ENCODE data around the gene PIK3IP1.
"Not testable (repeated sequence)": the region's sequence is repeated elsewhere in the genome, so short reads cannot be mapped to it uniquely, and the experiment has no call there.

The PIK3IP1 gene, protein sequence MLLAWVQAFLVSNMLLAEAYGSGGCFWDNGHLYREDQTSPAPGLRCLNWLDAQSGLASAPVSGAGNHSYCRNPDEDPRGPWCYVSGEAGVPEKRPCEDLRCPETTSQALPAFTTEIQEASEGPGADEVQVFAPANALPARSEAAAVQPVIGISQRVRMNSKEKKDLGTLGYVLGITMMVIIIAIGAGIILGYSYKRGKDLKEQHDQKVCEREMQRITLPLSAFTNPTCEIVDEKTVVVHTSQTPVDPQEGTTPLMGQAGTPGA

DNA sequence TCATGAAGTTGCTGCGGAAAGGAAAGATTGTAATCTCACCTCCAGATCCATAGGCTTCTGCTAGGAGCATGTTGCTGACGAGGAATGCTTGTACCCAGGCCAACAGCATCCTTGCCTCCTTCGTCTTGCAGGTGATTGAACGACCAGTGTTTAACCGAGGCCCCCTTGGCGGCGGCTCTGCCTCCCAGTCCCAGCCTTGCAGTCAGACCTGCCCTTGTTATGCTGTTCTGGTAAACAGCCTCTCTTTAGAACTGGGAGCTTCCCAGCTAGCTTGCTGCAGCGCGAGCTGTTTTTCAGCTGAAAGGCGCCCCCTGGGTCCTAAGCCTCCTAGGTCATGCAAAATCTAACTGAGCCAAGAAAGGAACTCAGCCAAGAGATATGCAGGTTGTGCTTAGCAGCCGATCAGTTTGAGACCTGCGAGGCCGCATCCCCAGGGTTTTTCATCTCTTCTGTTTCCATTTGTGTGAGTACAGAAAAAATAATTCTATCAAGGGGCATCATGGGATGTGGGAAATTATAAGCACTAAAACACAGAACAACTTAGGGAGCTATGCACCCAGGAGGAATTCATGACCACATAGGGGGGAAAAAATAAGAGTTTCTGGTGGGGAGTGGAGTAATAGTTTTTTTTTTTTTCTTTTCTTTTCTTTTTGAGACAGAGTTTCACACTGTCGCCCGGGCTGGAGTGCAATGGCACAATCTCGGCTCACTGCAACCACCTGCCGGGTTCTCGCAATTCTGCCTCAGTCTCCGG lies at the start of gene PIK3IP1:
TSS of gene PIK3IP1 (minus strand) at position 253 of the 754 bp plus-strand sequence. CDS start at position 109, 144 bp downstream.
- peak; percentile 57 for DNase-seq

DNA sequence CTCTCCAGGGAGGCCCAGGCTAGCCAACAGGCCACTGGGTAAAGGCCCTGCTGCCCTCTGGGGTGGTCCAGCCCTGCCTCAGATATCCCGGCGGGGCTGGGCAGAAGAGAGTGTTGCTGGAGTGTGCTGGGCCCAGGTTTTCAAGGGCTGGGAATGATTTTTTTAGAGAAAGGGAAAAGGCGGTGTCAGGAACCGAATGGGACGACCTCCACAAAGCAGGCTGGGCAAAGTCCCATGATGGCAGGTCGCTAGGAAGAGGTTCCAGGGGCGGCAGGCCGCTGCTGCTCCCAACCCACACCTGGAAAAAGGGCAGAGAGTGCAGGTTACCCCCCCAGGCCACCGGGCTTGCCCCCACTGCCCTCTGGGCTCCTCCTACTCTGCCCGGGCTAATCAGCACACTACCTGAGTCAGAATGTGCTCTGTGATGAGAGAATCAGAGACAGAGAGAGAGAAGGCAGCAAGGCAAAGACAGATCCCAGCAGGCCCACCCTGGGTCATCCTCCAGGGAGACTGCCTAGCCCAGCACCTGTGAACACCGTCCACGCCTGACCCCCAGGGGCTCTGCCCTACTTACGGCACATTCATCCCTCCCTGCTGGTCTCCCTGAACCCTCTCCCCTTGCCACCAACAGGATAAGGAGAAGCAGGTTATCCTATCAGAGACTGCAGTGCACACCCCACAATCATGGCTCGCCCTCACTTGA lies 49.2 kb upstream of the PIK3IP1 start:
- no peak for DNase-seq

DNA sequence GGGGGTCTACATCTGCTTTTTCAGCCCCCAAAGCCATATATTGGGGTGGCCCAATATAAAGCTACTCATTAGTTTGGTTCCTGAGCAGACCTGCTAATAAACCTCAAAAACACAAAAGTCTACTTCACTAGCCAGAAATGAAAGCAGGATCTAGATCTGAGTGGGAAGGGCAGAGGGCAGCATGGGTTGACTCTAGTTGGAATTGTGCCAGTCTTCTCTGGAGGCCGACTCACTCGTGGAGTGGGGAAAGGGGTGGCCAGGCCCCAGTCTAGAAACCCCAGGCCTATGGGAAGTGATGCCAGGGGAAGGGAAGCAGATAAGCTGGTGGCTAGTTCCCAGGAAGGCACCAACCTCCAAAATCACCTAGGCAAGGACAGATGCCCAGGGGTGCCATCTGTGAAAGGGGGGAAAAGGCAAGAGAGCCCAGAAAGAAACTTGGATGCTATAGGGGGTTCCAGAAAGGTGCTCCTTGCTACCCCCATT lies 48.5 kb upstream of the PIK3IP1 start:
- DNase-seq: no peak

DNA sequence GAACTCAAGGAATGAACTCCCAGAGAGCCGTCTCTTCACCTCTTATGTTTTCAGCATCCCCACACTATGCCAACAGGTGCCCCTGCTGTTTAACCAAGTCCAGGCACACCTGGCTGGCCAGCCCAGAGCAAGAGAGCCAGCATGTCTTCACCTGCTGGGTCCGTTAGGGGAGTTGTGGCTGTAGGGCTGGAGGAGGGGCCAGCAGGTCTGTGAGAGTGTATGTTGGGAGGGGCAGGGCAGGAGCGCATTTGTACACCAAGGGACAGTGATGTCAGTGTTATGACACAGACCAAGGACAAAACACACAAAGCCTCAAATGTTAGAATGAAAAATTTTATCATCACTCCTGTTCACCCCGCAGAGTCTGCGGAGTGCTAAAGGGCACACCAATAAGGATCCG lies 48.1 kb upstream of the PIK3IP1 start:
- DNase-seq: no peak

DNA sequence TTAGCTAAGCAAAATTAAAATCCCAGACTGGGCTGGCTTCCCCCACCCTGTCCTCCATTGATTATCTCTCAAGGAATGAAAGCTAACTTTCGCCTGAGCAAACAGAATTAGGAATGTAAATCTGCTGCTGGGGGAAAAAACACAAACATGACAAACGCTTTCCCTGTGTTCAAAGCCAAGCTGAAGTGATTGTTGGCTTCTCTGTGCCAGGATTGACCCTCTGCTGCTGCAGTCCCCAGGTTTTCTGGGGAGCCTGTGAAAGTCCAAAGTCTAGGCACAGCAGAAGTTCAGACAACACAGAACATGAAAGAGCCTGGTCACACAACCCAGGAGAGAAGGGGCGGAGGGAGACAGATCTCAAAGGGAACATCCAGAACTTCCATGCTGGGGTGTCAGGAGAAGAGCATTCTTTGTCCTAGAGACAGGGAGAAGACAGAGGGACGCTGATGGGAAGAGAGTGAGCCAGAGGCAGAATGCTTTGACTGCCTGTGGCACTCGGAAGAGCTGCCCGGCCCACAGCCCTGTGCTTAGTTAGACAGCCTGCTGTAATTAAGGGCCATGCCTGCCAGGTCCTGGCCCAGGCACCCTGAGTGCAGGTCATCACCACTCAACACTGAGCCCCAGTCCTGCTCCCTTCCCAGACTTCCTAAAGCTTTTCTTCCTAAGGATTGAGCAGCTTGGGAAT lies 47.0 kb upstream of the PIK3IP1 start:
- DNase-seq: no peak

DNA sequence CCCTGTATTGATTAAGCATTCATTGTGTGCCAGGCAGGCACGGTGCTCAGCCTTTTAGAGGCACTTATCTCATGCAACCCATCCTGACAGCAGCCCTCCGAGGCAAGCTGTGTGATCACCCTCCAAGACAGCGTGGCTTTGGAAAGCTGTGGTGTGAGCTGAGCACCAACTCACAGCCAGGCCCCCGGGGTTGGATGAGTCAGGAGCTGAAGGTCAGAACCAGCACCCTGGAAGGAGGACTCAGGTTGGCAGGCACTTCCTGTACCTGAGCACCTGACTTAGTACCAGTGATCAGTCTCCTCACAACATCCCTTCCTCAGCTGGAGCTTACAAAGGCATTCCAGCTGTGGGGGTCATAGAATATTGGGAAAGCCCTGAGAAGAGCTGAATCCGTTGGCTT lies 44.9 kb upstream of the PIK3IP1 start:
- DNase-seq: no peak

DNA sequence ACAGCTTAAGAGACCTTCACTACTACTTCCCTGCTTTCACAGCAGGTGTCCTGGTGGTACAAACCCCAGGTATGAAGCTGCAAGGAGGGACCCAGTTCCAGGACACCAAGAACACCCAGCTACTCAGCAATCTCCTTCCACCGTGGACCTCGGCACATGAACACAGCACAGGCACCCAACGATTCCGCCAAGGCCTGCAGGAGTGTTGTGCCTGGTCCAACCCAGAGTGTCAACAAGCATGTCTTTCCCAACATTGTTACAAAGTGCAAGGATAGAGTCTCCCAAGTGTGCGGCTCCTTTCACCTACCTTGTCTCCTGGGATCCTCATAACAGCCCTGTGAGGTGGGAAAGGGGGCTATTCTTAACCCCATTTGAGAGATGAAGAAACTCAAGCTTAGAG lies 42.0 kb upstream of the PIK3IP1 start:
- DNase-seq: no peak

DNA sequence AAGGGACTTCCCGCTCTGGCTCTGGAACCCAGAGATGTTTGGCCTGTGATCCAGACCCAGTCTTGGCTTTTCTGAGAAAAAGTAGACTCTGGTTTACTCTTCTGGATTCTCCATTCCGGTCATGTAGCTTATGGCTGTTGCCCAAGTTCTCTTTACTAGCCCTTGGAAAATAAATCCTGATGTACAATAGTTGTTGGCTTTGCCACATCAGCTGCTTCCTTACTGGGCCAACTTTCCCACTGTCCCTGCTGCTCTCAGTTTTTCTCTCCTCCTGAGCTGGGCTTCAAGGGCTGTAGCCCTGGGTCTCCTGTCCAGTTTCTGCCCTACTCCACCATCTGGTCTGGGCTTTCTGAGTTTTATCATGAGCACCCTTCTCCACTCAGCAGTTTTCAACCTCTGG lies 41.4 kb upstream of the PIK3IP1 start:
- no peak for DNase-seq

DNA sequence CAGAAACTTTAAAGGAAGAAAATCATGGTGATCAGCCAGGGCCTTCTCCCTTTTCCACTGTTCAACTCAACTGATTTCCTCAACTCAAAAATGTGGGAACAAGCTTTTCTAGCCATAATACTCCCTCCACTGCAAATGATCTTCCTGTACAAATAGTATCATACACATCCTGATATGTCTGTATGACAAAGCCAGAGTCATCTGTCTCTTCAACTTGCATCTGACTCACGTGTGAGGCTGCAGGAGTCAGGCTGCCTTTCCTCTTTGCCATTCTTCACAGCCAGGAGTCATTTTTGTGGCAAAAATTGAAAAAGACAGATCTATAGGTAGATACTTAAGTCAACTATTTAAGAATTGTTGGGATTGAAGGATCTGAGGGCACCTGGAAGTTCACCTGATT lies 40.6 kb upstream of the PIK3IP1 start:
- DNase-seq: no peak

DNA sequence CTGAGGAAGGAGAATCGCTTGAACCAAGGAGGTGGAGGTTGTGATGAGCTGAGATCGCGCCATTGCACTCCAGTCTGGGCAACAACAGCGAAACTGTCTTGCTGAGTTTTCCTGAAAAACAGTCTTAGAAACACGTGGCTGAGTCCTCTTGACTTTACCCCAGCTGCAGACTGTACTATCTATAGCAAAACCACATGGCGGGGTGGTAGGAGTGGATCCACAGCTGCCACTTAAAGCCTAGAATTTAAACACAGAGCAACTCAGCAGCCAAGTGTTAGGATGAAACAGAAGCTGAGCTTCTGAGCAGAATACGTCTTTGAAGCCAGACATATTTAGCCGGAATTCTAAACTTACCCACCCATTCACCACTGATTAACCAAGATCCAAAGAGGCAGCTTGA lies 39.7 kb upstream of the PIK3IP1 start:
- no peak for DNase-seq

DNA sequence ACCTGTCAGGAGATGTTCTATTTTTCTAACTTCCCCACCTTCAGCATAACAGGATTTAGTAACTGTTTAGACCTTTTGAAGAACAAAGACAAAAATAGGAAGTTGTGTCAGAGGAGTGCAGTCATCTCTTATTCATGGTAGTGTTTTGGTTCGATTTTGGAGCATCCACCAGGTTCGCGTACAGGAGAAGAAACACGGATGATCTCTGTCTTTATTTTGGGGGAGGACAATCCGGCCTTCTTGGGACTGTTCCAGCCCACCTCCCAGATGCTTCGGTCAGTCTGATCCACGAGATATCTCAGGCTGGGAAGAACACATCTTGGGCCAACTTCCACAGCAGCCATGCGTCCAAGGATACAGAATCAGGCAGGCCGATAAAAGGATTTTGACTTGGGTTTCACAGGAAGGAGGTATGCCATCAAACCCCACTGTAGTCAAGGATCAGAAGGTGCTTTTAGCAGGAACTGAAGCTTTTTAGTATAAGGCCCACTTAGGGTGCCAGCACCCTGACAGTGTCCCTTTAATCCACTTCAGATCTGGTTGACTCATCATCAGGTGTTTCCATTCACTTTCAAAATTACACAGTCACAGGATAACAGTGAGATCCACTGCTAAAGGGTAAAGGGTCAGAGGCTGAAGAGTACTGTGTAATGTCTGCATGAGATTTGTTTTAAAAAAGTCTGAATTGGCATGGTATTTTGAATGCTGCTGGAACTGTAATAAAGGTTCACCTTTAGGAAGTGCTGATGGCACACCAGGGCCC lies 37.3 kb upstream of the PIK3IP1 start:
- DNase-seq: no peak

DNA sequence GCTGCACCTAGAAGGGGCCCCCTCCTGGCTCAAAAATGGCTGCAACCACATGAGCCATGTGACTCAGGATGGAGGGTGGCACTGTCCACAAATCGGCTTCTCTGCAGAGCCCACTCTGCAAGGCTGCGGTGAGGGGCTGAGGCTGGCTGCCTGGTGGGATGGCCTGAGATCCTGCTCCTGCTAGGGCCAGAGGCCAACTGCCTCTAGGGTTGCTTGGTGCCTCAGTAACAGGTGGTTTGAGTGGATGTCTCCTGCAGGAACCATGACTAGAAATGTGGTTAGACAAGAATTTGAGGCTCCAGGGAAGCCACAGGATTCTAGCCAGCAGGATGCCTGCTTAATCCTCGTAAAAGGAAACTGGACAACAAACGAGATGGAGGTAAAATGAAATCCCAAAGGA lies 36.7 kb upstream of the PIK3IP1 start:
- no peak for DNase-seq

DNA sequence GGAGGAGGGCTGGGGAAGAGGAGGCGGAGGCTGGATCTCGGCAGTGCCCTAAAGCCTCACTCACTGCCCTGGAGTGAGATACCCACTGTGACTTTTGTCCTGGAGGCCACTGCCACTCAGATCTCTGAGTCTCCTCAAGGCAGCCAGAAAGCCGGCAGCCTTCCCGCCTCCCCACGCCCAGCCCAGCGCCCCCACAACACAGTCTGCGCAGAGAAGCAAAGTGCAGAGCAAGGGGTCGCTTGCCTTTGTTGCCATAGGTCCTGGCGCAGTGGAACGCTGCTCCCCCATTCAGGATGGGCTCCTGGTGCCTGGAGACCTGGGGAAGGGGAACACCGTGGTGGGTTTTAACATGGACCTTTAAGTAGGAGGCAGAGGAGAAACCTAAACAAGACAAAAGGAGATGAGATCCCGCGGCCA lies 36.3 kb upstream of the PIK3IP1 start:
- no peak for DNase-seq

DNA sequence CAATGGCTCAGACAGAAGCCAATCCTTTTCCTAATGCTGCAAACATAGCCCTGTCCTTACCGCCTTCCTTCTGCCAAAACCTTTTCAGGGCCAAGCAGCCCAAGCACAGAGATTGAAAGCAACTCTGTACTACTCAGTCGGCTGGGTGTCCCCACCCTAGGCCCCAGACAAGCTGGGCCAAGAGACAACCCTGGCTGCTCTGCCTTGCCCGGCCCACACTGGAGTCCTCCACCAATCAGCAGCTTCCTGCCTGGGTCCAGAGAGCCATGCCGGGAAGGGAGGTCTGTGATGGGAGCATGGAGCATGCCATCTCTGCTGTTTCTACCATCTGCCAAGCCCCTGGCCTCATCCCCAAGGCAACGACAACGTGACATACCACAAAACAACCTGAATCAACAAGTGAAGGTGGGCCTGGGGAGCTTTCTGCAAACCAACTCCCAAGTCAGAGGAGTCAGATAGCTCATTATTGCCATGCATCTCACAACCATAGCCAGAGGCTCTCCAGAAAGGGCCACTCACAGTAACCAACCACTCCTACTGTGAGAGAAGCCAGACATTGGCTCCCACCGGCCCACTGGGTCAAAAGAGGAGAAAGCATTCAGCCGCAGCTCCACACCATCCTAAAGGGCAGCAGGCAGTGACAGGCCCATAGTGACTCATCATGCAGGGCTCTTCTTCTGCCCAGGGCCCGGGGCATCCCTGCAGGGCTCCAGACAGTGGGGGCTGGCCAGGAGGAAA lies 35.7 kb upstream of the PIK3IP1 start:
- DNase-seq: no peak

DNA sequence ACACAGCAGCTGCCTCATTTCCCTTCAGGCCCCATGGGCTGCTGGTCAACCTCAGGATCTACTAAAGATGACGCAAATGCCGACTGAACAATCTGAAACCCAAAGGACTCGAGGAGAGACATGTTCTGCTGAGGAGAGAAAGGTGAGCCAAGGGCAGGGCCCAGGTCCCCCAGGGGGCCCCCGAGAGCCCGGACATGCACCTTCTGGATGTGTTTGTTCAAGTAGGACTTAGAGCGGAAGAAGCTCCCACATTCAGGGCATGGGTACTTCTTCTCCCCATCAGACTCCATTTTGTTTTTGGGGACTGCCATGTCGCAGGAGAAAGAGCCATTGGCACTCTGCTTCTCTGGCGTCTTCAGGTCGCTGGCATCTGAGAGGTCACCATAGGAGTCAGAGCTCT lies 34.6 kb upstream of the PIK3IP1 start:
- DNase-seq: no peak

DNA sequence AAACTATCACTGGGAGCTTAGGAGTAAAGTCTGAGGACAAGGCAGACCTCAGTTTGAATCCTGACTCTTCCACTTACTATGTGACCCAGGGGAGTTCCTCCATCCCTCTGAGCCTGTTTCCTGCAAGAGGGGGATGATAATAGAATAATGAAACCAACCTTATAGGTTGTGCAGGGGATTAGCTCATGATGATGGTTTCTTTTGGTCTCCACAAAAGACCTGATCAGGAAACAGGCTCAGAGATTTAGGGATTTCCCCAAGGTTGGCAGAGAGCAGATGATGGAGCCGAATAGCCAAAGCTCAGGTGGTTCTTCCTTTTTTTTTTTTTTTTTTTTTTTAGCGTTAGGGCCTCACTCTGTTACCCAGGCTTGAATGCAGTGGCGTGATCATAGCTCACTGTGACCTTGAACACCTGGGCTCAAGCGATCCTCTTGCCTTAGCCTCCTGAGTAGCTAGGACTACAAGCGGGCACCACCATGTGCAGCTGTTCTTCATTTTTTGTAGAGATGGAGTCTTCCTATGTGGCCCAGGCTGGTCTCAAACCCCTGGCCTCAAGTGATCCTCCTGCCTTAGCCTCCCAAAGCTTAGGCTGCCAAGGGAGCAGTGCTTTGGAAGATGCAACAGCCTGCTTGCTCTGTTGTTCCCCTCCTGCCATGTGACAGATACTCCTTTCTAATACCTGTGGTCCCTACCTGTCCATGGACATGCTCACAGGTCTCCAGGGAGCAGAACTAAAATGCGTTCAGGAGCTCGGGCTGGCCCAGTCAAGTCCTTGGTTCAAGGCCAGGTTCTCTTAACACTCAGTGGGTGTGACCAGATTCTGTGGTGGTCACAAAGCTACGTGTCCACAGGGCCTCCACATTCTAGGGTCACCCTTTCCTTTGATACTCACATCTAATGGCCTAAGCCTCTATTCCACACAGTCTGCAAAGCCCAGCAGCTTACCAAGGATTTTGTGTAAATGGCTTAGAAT lies 31.6 kb upstream of the PIK3IP1 start:
- no peak for DNase-seq

DNA sequence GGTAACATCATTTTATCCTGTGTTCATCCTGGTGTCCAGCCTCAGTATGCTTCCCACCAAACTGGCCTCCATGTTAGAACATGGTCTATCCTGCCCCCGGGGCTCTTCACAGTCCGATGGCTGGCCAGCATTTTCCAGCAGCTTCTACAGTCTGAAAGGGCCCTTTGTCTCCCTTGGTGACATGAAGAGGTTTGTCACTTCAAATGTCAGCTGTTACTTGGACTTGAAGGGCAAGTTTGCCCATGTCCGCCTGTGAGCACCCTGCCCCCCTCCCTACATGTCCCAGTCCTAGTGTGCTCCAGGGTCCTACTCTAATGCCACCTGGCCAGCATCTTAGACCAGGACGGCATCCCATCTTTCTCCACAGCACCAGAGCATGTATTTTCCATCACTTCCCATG lies 29.1 kb upstream of the PIK3IP1 start:
- DNase-seq: no peak

DNA sequence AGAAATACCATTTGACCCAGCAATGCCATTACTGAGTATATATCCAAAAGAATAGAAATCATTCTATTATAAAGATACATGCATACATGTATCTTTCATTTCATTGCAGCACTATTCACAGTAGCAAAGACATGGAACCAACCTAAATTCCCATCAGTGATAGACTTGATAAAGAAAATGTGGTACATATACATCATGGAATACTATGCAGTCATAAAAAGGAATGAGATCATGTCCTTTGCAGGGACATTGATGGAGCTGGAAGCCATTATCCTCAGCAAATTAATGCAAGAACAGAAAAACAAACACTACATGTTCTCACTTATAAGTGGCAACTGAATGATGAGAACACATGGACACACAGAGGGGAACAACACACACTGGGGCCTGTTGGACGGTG lies 21.9 kb upstream of the PIK3IP1 start:
- not testable (repeated sequence) for DNase-seq

DNA sequence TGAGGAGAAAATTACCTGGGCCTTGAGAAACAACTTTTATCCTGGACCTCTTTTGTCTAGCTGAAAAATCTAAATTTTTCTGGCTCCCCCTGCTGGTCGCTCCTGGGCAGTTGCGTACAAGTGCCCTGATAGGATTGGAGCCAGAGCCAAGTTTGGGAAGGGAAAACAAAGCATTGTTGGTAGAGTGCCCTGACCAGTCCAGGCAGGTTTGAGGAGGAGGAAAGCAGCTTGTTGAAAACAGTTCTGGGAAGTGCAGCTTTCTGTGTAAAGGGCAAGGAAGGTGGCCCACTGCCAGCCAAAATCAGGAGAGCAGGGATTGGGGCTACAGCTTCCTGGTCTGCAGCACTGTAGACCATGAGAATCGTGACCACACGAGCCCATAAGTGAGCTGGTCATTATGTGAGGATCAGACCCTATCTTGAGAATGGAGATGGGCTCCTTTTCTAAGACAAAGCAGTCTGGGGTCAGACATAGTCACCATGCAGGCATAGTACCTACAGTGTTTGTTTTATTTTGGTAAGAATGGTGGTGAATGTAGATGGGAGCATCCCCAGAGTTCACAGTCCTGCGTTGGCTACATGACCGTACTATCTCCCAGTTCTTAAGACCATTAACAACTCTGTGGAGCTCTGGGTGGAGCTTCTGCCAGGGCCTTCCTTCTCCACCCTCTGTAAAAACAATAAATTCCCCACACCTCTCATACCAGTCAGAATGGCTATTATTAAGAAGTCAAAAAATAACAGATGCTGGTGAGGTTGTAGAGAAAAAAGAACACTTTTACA lies 21.3 kb upstream of the PIK3IP1 start:
- DNase-seq: peak; percentile 96

DNA sequence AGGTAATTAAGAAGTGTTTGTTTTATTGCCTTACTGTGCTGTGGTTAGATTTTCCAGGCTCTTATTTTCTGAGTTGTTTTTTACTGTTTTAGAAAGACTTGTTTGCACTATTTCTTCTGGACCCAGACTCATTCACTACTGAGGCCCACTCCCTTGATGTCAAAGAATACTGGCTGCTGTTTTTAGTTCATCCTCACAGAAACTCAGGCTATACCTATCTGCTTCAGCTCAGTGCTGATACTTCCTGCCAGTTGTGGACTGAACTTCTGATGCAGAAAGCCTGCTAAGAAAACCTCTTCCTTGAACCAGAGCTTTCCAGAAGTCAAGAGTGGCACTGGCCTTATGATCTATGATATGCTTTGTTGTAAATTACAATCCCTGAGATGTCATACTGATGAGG lies 15.9 kb upstream of the PIK3IP1 start:
- no peak for DNase-seq
